Thymus (tissue), 11 donors: ENCODE measurements around the gene VCAM1. TPM values are rescaled to one million over a fixed set of nuclear protein-coding genes. Genes with fewer than 3 reads are reported as not detected.

Source experiments
- DNase-seq, 9 donors: peaks; one replicate each; pipeline ENCODE4 v3.0.0-alpha.2; 2013; ENCODE audit warnings: low spot score in 9 of 9, low read depth in 6 of 9, missing footprints in 1 of 9
- H3K27ac ChIP-seq, 2 donors: one replicate each; pipeline ENCODE4 v1.5.1; 2013; ENCODE audit warnings: control low read depth in 1 of 2, low read depth in 1 of 2, low read length in 1 of 2, mild to moderate bottlenecking in 1 of 2, moderate library complexity in 1 of 2
- H3K27me3 ChIP-seq, 2 donors: one replicate each; pipeline ENCODE4 v1.5.1; 2013; ENCODE audit warnings: low read length in 1 of 2; ENCODE audit not compliant: control insufficient read depth in 2 of 2, insufficient read depth in 1 of 2
- H3K36me3 ChIP-seq, 2 donors: one replicate each; pipeline ENCODE4 v1.5.1; 2013; ENCODE audit warnings: low read length in 1 of 2, mild to moderate bottlenecking in 1 of 2, moderate library complexity in 1 of 2; ENCODE audit not compliant: control insufficient read depth in 2 of 2, insufficient read depth in 2 of 2
- H3K4me1 ChIP-seq, 2 donors: one replicate each; pipeline ENCODE4 v1.5.1; 2013; ENCODE audit warnings: low read length in 2 of 2; ENCODE audit not compliant: control insufficient read depth in 2 of 2, insufficient read depth in 2 of 2
- H3K4me3 ChIP-seq, 2 donors: one replicate each; pipeline ENCODE4 v1.5.1; 2013; ENCODE audit warnings: low read length in 2 of 2, control low read depth in 1 of 2, mild to moderate bottlenecking in 1 of 2
- H3K9me3 ChIP-seq, 2 donors: one replicate each; pipeline ENCODE4 v1.5.1; 2013; ENCODE audit warnings: low read length in 1 of 2, mild to moderate bottlenecking in 1 of 2; ENCODE audit not compliant: control insufficient read depth in 2 of 2, insufficient read depth in 1 of 2
- WGBS: extraction: QIAGEN DNeasy Blood & Tissue Kit; methylation state at CpG from one replicate; pipeline ENCODE4 v1.1.7; 2013; 5-methylcytosine and 5-hydroxymethylcytosine counted together
- polyA plus RNA-seq: library from polyadenylated mRNA; stranded (reverse); fragments of 200-250 nt; gene quantifications from one replicate; pipeline ENCODE4 v1.2.3, GENCODE V29; 2013
- total RNA-seq: library from RNA; stranded (reverse); fragments of 120-200 nt; gene quantifications from one replicate; pipeline ENCODE4 v1.2.4, GENCODE V29; 2013
- donor health status: healthy.

The VCAM1 gene
- total and polyA plus RNA-seq, 2 donors, result 22.8 to 63.3 TPM

GRCh38 chr1:100759188-100759587, 39.6 kb downstream of the VCAM1 start:
- DNase-seq, result no peak
- H3K4me1 ChIP-seq, result no peaks in the 10 kb centered on the region
- H3K9me3 ChIP-seq, result no peaks in the 10 kb centered on the region
- no peak overlapping the region for H3K27ac ChIP-seq
- WGBS, result 92% methylated on average over 3 of the region's 3 CpGs
- H3K27me3 ChIP-seq, result no peaks in the 10 kb centered on the region
- no peak overlapping the region for H3K4me3 ChIP-seq
- H3K36me3 ChIP-seq, result no peaks in the 10 kb centered on the region

- H3K27ac ChIP-seq, result no peak overlapping the region
- DNase-seq, result no peak
- no peaks in the 10 kb centered on the region for H3K36me3 ChIP-seq
- H3K4me1 ChIP-seq, result no peaks in the 10 kb centered on the region
- H3K9me3 ChIP-seq, result no peaks in the 10 kb centered on the region
- no peaks in the 10 kb centered on the region for H3K27me3 ChIP-seq
- no peak overlapping the region for H3K4me3 ChIP-seq
Observed at GRCh38 chr1:100760511-100760910, 41.0 kb downstream of the VCAM1 start.

- Histone ChIP-seq H3K4me1 (no peaks in the 10 kb centered on the region), H3K4me3 (no peak overlapping the region), H3K9me3 (no peaks in the 10 kb centered on the region), H3K27me3 (no peaks in the 10 kb centered on the region), H3K36me3 (no peaks in the 10 kb centered on the region), H3K27ac (no peak overlapping the region)
- no peak for DNase-seq
- 72% methylated on average over 2 of the region's 2 CpGs for WGBS
Observed at GRCh38 chr1:100762461-100762860, 42.9 kb downstream of the VCAM1 start.

- DNase-seq, result no peak
- no peak overlapping the region for H3K27ac ChIP-seq
- H3K4me3 ChIP-seq, result no peak overlapping the region
- H3K9me3 ChIP-seq, result no peaks in the 10 kb centered on the region
- H3K4me1 ChIP-seq, result no peaks in the 10 kb centered on the region
- H3K27me3 ChIP-seq, result no peaks in the 10 kb centered on the region
- no peaks in the 10 kb centered on the region for H3K36me3 ChIP-seq
Observed at GRCh38 chr1:100767176-100767890, 47.8 kb downstream of the VCAM1 start.

GRCh38 chr1:100769323-100769722, 49.8 kb downstream of the VCAM1 start:
- no peak for DNase-seq
- Histone ChIP-seq H3K27ac (no peak overlapping the region), H3K36me3 (no peaks in the 10 kb centered on the region), H3K4me1 (no peaks in the 10 kb centered on the region), H3K4me3 (no peak overlapping the region), H3K27me3 (no peaks in the 10 kb centered on the region), H3K9me3 (no peaks in the 10 kb centered on the region)
- WGBS, result 97% methylated on average over 2 of the region's 2 CpGs

- Histone ChIP-seq H3K27ac (no peak overlapping the region), H3K4me1 (no peaks in the 10 kb centered on the region), H3K4me3 (no peak overlapping the region), H3K36me3 (no peaks in the 10 kb centered on the region), H3K9me3 (no peaks in the 10 kb centered on the region), H3K27me3 (no peaks in the 10 kb centered on the region)
- 69% methylated on average over 4 of the region's 4 CpGs for whole genome bisulfite sequencing
- DNase-seq, result no peak
Observed at GRCh38 chr1:100769906-100770646, 50.5 kb downstream of the VCAM1 start.

GRCh38 chr1:100773444-100773843, 53.9 kb downstream of the VCAM1 start:
- no peak for DNase-seq
- Histone ChIP-seq H3K27me3 (no peaks in the 10 kb centered on the region), H3K36me3 (no peaks in the 10 kb centered on the region), H3K27ac (no peak overlapping the region), H3K4me1 (no peaks in the 10 kb centered on the region), H3K9me3 (no peaks in the 10 kb centered on the region), H3K4me3 (no peak overlapping the region)
- WGBS, result 92% methylated on average over 3 of the region's 3 CpGs

- H3K4me1 ChIP-seq, result no peaks in the 10 kb centered on the region
- DNase-seq, result no peak
- no peaks in the 10 kb centered on the region for H3K27me3 ChIP-seq
- no peak overlapping the region for H3K4me3 ChIP-seq
- no peak overlapping the region for H3K27ac ChIP-seq
- no peaks in the 10 kb centered on the region for H3K36me3 ChIP-seq
- no peaks in the 10 kb centered on the region for H3K9me3 ChIP-seq
- 88% methylated on average over 1 of the region's 1 CpG for WGBS
Observed at GRCh38 chr1:100774370-100774769, 54.8 kb downstream of the VCAM1 start.

- no peaks in the 10 kb centered on the region for H3K4me1 ChIP-seq
Observed at GRCh38 chr1:100775483-100775882, 55.9 kb downstream of the VCAM1 start.

More at GRCh38 chr1:100775483-100775882, 55.9 kb downstream of the VCAM1 start:
- Histone ChIP-seq H3K36me3 (no peaks in the 10 kb centered on the region), H3K9me3 (peaks cover 0 to under 1% of the 10 kb centered on the region in 2 donors), H3K27me3 (no peaks in the 10 kb centered on the region), H3K27ac (no peak overlapping the region), H3K4me3 (no peak overlapping the region)
- WGBS, result 97% methylated on average over 4 of the region's 4 CpGs
- no peak for DNase-seq
